GM19455 (cell line): Measurements from ENCODE around the gene CYP2A7.
"Not testable (repeated sequence)": the region's sequence is repeated elsewhere in the genome, so short reads cannot be mapped to it uniquely, and the experiment has no call there.

Source experiments
- ATAC-seq: cut with Tn5 transposase; IDR thresholded peaks from one replicate; pipeline ENCODE4 v1.9.1; 2021; ENCODE audit not compliant: unreplicated experiment

Gene CYP2A7

GRCh38 chr19:40882062-40882461 lies at the start of gene CYP2A7:
Gene CYP2A7 (minus strand): TSS chr19:40882231. CDS start chr19:40882210, 21 bp downstream.
- not testable (repeated sequence) for ATAC-seq

DNA sequence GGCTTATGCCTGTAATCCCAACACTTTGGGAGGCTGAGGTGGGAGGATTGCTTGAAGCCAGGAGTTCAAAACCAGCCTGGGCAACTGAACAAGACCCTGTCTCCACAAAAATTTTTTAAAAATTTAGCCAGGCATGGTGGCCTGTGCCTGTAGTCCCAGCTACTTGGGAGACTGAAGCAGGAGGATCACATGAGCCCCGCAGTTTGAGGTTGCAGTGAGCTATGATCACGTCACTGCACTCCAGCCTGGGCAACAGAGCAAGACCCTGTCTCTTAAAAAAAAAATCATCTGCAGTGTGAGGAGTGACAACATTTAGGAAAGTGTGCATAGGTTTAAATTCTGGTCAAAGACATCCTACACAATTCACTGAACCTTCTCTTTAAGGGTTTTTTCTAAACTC lies 48.8 kb upstream of the CYP2A7 start:
- ATAC-seq, result not testable (repeated sequence)

GRCh38 chr19:40929942-40930341 lies 47.9 kb upstream of the CYP2A7 start:
- ATAC-seq, result not testable (repeated sequence)

GRCh38 chr19:40928850-40929249 lies 46.8 kb upstream of the CYP2A7 start:
- ATAC-seq, result no peak

GRCh38 chr19:40927567-40927966 lies 45.5 kb upstream of the CYP2A7 start:
- ATAC-seq, result no peak

- not testable (repeated sequence) for ATAC-seq
Measured at GRCh38 chr19:40926276-40926675, 44.2 kb upstream of the CYP2A7 start.

DNA sequence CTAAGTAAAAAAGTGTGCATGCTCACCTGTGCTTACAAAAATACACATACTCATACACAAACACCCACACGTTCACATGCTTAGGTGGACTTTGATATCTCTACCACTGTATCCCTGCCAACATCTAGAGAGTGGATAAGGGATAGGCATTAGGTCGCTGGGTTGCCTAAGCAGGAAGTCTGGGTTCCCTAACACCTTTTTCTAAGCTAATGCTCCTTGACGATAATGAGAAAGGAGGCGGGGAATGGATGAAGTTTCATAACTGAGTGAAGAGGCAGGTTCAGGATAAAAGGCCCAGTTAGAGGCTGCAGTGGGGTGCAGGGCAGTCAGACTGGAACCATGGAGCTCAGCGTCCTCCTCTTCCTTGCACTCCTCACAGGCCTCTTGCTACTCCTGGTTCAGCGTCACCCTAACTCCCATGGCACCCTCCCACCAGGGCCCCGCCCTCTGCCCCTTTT lies 41.9 kb upstream of the CYP2A7 start:
- no peak for ATAC-seq

GRCh38 chr19:40922237-40923160 lies 40.5 kb upstream of the CYP2A7 start:
- not testable (repeated sequence) for ATAC-seq

DNA sequence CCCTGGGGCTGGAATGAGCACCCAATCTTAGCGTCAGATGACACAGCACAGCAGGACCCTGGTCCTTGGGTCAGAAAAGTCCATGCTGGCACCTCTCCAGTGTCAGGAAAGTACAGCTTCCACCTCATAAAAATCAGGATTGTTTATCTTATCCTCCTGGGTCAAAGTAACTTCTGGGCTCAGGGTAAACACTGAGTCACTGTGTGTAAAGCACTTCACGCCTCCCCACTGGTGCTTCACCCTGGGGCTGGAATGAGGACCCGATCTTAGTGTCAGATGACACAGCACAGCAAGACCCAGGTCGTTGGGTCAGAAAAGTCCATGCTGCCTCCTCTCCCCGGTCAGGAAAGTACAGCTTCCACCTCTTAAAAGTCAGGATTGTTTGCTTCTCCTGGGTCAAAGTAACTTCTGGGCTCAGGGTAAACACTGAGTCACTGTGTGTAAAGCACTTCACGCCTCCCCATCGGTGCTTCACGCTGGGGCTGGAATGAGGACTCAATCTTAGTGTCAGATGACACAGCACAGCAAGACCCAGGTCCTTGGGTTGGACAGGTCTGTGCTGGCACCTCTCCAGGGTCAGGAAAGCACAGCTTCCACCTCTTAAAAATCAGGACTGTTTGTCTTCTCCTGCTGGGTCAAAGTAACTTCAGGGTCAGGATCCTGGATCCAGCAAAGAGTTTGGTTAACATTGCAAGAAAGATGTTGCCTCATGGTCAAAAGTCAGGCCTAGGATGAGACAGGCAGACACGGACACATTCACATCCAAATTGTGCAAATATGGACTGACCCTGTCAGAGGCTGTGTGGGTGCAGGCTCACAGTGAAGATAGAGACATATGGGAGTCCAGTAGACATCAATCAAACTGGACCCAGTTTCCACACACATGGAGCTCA lies 39.2 kb upstream of the CYP2A7 start:
- no peak for ATAC-seq

DNA sequence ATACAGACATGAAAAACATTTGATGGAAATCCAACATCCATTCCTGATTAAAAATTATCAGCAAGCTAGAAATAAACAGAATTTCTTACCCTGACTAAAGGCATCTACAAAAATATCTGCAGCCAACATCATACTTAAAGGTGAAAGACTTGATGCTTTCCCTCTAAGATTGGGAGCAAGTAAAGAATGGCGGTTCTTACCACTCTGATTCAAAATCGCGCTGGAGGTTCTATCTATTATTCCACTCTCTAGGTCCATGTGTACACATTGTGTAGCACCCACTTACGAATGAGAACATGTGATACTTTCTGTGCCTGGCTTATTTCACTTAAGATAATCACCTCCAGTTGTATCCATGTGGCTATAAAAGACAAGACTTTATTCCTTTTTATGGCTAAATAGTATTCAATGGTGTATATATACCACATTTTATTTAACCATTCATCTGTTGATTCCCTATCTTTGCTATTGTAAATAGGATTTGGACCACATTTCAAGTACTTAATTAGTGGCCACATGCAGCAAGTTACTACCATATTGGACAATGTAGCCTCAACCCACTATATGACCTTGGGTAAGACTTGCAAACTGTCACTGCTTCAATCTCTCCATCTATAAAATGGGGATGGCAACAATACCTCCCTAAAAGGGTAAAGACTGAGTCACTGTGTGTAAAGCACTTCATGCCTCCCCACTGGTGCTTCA lies 38.4 kb upstream of the CYP2A7 start:
- no peak for ATAC-seq

DNA sequence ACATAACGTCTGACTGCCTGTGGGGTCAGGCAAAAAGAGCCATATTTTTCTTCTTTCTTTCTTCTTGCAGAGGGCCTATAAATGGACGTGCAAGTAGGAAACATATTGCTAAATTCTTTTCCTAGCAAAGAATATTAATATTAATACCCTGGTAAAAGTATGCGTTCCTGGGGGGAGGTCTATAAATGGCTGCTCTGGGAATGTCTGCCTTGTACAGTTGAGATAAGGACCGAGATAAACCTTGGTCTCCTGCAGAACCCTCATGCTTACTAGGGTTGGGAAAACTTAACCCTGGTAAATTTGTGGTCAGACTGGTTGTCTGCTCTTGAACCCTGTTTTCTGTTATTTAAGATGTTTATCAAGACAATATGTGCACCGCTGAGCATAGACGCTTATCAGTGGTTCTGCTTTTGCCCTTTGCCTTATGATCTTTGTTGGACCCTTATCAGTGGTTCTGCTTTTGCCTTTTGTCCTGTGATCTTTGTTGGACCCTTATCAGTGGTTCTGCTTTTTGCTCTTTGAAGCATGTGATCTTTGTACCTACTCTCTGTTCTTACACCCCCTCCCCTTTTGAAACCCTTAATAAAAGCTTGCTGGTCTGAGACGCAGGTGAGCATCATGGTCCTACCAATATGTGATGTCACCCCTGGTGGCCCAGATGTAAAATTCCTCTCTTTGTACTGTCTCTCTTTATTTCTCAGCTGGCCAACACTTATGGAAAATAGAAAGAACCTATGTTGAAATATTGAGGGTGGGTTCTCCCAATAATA lies 37.7 kb upstream of the CYP2A7 start:
- not testable (repeated sequence) for ATAC-seq

- ATAC-seq, result not testable (repeated sequence)
Measured at GRCh38 chr19:40918303-40918702, 36.3 kb upstream of the CYP2A7 start.

GRCh38 chr19:40908976-40909375 lies 26.9 kb upstream of the CYP2A7 start:
- ATAC-seq, result no peak

GRCh38 chr19:40907968-40908735 lies 26.1 kb upstream of the CYP2A7 start:
- no peak for ATAC-seq

- no peak for ATAC-seq
Measured at GRCh38 chr19:40906512-40906911, 24.5 kb upstream of the CYP2A7 start.

GRCh38 chr19:40904673-40905156 lies 22.7 kb upstream of the CYP2A7 start:
- ATAC-seq, result not testable (repeated sequence)

GRCh38 chr19:40901975-40902750 lies 20.1 kb upstream of the CYP2A7 start:
- not testable (repeated sequence) for ATAC-seq

- ATAC-seq, result not testable (repeated sequence)
Measured at GRCh38 chr19:40900521-40900920, 18.5 kb upstream of the CYP2A7 start.
